NCI-H2107 (cell line): Measurements from ENCODE around the gene ACAA2.
"Not testable (repeated sequence)": the region's sequence is repeated elsewhere in the genome, so short reads cannot be mapped to it uniquely, and the experiment has no call there.

Experiments used
- DNase-seq: peaks from one replicate; lab custom pipeline; 2025; lab: John Stamatoyannopoulos, UW

ACAA2 gene

DNA sequence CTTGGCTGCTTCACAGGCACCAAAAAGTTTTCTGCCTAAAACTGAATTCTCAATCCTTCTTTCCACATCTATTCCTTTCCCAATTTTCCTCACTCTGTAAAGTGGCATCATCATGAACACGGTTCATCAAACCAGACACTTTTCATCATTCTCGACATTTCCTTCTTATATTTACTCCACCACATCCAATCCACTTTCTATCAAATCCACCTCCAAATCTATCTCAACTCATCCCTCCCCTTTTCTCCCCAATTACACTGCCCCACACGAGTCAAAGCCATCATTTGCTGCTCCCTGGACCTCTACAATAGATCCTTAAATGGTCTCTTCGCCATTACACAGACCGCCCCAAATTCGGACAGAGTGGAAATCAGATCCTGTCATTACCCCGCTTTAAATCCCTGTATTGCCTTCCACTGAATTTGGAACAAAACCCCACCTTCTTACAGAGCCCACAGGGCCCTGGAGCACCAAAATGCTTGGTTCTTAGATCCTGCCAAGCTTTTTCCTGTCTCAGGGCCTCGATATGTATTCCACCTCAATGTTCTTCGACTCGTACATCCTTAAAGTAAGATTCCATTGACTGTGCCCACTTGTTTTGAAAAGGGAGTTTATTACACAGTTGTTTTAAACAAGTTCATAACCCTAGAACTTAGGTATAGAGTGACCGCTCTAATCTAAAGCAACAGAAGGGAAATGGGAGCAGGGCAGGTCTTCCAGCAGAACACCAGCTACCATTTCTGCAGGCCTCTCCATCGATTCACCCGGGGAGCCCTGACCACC, 856 bp downstream of the ACAA2 start:
- DNase-seq, result no peak

DNA sequence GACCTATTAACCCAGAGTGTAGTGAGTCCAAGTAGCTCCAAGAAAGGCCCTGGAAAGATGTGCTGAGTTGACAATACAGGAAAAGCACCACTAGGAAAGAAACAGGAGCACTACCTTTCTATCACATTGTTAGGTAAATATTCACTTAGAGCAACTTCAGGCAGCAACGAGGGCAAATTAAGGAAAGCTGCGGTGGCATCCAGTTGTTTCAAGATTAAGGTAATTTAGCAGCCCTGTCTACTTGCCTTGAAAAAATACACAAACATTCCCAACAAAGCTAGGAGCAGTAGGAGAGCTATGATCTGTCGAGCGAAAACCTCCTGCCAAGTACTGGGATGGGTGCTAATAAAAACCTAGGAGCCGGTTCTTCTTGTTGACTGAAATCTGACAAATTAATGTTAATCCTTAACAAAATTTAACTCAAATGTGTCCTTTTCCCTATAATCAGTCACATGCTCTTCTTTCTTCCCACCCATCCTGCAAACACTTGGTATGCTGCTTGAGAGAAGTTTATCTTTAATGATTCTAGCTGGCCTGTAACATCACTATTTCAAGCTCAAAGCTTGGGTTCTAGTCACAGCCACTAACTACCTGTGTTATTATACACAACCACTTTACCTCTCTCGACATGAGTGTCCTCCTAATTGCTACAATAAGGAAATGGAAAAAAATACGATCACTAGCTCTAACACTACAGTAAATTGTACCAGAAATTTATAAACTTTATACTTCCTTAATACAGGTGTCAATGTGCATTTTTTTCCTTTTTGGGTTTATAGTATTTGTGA, 2.0 kb downstream of the ACAA2 start:
- no peak for DNase-seq

DNA sequence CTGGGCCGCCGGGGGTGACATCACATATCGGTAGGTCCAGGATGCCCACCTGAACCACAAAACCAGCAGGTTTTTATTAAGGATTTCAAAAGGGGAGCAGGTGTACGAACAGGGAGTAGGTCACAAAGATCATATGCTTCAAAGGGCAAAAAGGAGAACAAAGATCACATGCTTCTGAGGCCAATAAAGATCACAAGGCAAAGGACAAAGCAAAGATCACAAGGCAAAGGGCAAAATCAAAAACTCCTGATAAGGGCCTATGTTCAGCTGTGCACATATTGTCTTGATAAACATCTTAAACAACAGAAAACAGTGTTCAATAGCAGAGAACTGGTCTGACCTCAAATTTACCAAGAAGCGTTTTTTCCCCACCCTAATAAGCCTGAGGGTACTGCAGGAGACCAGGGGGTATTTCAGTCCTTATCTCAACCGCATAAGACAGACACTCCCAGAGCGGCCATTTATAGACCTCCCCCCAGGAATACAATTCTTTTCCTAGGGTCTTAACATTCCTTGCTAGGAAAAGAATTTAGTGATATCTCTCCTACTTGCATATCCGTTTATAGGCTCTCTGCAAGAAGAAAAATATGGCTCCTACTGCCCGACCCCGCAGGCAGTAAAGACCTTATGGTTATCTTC, 4.7 kb downstream of the ACAA2 start:
- not testable (repeated sequence) for DNase-seq

DNA sequence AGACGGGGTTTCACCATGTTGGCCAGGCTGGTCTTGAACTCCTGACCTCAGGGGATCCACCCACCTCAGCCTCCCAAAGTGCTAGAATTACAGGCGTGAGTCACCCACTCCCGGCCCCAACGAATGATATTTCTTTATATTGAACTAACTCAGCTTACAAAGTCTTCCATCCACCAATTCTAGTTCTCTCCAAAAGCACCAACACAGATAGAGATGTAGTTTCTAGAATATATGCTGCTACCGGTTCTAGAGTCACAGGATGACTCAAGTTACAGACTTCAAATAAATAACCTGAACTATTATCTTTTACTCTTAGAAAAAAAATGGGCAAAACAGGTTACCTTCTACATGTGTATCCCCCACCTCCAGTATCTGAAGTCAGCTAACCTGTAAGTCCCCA, 9.2 kb downstream of the ACAA2 start:
- no peak for DNase-seq

DNA sequence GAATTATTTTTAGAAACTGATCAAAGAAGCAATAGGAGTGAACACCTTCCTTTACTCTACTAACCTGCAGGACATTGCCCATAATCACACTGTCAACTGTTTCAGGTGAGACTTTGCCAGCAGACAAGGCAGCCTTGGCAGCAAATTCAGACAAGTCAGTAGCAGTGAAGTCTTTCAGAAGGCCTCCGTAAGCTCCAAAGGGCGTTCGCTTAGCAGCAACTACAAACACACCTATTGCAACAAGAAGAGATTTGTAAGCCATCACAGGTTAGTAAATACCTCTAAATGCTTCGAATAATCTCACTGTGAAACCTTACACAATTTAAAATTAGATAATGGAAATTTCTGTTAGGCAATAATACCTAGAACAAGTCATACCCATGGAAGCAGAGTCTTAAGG, 10.7 kb downstream of the ACAA2 start:
- DNase-seq, result no peak

DNA sequence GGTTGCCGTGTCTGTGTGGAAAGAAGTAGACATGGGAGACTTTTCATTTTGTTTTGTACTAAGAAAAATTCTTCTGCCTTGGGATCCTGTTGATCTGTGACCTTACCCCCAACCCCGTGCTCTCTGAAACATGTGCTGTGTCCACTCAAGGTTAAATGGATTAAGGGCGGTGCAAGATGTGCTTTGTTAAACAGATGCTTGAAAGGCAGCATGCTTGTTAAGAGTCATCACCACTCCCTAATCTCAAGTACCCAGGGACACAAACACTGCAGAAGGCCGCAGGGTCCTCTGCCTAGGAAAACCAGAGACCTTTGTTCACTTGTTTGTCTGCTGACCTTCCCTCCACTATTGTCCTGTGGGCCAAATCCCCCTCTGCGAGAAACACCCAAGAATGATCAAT, 12.8 kb downstream of the ACAA2 start:
- not testable (repeated sequence) for DNase-seq

DNA sequence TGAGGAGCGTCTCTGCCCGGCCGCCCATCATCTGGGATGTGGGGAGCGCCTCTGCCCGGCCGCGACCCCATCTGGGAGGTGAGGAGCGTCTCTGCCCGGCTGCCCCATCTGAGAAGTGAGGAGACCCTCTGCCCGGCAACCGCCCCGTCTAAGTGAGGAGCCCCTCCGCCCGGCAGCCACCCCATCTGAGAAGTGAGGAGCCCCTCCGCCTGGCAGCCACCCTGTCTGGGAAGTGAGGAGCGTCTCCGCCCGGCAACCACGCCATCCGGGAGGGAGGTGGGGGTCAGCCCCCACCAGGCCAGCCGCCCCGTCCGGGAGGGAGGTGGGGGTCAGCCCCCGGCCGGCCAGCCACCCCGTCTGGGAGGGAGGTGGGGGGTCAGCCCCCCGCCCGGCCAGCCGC, 13.5 kb downstream of the ACAA2 start:
- DNase-seq, result not testable (repeated sequence)

DNA sequence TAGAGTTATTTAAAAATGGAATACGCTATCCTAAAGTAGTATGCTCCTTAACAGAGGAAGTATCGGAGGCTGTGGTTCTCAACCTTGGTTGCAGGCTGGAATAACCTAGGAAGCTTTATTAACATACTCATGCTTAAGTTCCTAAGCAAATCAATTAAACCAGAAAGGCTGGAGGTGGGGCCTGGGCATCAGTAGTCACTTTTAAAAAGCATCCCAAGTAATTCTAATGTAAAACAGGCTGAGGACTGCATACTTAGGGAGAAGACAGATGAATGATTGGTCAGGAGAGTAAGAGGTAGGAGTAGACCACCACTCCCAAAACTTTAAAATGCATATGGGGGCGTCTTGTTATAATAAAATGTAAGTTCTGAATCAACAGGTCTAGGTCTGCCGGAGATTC, 15.3 kb downstream of the ACAA2 start:
- DNase-seq, result no peak

DNA sequence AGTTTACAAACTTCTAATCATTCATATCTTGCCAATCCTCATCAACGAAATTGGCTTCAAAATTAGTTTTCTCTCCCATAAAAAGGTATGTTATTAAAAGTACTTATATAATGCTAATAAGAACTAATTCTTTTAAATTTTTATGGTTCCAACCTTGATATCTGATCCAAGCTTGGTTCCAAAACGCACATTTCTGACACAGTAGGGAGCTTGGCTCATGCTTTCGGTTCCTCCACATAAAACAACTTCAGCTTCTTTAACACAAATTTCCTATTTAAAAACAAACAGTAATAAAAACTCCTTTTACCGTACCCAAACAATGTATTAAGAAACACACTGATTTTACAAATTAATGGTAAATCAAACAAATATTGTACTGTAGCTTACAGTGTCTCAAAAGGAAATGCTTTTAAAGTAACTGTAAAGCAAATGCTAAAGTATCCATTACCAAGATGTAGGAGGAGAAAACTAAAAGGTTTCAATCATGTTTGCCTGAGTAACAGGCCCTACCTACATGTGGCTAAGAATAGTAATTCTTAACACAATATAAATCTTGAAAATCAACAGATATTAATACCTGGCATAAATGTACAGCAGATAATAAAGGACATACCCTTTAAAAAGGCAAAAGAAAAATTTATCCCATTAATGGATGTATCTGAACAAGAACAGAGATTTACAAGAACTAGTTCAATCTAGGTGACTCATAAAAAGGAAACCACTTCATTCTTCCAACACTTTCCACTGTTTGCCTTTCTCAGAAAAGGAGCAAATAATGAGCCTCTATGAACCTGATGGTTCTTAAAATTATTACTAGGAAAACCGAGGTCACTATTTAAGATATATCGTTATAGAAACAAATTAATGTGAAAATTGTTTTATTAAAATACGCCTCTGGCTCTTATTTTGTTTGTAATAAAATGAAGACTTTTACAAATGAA, 17.5 kb downstream of the ACAA2 start:
- DNase-seq, result no peak

DNA sequence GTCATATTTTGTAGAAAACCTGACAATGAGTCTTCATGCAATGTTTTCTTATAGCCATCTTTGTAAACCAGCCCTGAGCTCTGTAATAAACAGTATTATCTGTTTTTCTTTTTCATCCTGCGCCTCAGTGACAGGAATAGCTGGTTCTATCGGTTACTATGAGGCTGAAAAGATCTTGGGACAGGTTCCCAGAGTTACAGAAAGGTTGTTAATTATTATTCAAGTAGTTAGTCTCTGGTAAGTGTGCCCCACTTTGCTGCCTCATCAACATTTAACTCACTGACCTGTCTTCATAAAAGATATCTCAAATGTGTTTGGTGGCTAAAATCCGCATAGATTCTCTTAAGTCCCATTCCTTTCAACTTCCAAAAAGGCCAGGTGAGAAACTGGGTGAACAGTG, 18.6 kb downstream of the ACAA2 start:
- DNase-seq, result no peak

DNA sequence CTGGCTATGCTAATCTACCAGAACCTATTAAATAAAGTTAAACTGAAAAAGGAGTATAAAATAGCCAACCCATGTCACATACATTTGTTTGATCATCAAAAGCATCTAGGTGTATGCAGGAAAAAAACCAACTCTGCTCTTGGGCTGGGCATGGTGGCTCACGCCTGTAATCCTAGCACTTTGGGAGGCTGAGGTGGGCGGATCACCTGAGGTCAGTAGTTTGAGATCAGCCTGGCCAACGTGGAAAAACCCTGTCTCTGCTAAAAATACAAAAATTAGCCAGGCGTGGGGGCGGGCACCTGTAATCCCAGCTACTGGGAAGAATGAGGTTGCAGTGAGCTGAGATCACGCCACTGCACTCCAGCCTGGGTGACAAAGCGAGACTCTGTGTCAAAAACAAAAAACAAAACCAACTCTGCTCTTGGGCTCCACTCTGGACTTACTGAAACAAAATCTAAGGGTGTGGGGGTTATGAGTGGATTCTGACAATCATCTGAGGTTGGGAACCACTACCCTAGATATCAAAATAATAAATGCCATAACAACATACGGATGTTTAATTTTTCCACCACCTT, 23.7 kb downstream of the ACAA2 start:
- not testable (repeated sequence) for DNase-seq

DNA sequence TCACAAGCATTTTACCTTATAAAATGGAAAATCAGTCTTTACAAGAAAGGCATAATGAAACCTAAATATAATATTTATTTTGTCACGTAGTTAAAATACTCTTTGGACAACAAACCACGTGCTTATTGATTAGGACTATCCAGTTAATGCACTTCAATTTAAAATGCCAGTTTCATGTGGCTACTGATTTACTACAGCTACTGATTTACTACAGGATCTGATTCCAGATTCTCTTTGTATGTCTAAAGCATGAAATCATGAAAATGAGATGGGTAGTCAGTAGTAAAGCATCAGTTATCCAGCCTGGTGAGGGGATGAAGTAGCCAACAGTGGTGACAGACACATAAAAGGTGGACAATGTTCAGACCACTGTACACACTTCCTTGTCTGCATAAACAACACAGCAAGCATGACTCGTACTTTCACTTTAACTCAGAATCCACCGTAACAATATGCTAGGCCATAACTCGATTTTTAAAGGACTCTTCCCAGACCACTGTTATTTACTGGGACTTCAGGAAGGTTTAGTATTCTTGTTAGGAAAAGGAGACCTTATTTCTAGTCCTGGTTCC, 24.9 kb downstream of the ACAA2 start:
- DNase-seq, result no peak

DNA sequence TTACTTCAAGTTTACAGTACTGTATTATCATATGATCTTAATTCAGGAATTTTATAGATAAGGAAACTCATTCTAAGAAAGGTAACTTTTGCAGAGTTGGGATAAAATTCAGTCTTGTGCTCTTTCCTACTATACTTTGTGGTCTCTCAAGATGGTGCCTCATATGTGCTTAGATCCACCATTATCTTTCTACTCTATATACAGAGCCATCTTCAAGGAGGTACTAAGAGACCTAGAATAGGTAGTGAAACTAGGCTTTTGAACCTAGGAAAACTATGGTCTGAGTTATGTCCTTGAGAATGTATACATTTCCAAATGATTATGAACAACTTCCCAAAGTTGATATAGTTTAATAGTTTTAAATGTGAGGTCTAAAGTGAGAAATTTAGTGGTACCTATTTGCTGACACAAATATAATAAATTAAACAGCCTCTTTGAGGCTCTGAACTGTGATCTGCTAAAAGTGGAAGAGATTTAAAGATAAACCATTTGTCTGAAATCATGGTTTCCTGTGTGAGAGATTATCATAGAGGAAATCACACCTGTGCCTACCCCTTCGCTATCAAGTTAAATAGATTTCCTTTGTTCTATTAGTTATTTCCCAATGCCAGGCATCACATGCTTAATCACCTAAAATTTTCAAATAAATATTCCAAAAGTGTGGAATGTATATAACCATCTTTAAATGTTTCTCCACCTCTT, 27.2 kb downstream of the ACAA2 start:
- no peak for DNase-seq

DNA sequence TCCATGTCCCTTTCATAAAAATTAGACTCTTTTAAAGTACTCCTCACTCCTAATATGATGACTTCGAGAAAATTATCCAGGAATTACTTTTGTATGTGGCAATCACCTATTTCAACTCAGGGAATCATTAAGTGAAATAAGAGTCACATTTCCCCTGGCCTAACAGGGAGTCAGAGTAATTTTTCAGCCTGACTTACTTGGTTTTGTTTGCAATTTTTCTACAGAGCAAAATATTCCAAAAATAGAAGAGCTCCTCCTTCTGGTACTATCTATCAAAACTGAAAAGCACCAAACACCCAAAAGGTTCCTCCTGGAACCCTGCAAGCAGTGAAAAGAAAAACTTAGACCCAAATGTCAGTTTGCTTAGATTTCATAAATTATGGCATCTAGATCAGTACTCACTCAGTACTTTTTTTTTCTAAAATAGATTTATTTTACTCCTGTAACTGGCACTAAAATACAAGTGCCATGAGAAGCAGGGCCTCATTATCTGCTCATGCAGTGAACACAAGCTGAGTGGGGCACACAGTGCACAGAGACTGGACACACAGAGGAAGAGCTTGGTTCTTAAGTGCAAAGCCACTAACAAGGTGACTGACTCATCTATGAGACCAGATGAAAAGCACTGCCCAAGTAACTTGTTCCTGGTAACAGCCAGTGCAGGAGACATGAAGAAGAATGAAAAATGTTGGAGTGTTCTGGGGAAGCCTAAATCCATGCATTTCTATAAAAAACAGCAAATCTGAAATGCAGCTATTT, 28.7 kb downstream of the ACAA2 start:
- no peak for DNase-seq

DNA sequence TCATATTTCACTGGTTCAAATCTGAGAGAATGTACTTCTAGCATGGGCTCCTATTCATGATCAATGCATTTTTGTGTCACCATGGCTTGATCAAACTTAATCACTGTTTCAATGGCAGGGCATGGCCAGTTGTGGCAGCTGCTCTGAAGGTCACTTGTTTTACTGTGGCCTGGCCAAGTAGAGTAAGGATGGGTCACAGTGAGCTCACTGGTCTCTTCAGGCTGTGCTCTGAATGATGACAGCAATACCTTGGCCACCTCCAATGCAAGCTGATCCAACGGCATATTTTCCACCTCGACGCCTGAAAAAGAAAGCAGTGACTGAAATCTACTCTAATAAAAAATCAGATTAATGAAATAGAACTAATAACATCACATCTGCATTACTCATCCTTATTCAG, 29.7 kb downstream of the ACAA2 start:
- not testable (repeated sequence) for DNase-seq

DNA sequence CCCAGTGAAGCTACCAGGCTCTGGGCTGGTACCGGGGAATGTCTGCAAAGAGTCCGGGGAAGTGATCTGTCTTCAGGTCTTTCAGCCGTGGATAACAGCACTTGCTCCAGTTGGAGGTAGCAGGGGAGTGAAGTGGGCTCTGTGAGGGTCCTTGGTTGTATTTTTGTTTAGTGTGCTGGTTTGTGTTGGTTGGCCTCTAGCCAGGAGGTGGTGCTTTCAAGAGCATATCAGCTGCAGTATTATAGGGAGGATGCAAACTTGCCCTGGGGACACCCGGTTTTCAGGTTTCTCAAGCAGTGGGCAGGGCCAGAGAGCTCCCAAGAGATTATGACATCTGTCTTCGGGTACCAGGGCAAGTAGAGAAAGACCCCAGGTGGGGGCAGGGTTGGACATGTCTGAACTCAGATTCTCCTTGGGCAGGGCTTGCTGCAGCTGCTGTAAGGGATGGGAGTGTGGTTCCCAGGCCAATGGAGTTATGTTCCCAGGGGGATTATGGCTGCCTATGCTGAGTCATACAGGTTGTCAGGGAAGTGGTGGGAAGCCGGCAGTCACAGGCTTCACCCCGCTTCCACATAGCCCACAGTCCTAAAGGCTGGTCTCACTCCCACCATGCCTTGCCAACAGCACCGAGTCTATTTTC, 34.4 kb downstream of the ACAA2 start:
- peak; percentile 63 for DNase-seq

DNA sequence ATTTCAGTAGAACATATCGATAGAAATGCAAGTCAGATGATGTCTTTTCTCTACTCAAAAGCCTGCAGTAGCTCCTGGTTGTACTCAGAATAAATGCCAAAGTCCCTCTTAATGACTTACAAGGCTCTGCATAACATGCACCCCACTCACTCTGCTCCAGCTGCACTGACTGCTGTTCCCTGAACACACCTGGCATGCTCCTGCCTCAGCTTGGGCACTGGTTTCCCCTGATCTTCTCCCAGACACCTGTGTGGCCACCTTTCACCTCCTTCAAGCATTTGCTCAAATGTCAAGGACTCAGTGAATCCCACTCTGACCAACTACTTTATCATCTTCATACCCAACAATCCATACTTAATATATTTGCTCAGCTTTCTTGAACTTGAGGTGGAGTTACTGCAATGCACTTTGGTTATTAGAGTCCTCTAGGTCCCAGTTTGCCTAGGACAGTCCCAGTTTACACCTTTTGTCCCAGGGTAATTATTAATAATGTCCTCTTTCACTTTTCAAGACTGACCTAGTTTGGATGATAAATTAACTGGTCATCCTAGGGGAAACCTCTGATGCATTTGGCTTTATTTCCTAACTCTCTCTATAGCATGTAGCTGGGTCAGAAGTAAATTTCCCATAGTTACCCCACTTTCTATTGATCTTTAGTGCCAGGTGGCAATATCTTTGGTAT, 44.1 kb downstream of the ACAA2 start:
- no peak for DNase-seq

DNA sequence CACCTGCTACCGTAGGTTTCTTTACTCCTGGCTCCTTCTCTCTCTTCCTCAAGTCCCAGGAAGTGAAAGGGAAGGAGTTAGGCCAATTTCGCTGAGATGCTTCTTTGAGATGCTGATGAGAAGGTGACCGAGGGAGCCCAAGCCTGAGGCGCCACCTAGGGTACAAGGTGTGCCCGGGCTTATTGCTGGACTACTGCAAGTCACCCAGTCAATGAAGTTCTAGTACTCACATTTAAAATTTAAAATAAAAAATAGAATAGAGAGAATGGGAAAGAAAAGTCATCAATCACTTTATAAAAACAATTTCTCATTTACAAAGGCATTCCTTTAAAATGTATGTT, 45.3 kb downstream of the ACAA2 start:
- no peak for DNase-seq
